ENCODE data around the gene DNAJC21. TPM values are rescaled to one million over a fixed set of nuclear protein-coding genes. Genes with fewer than 3 reads are reported as not detected.

The DNAJC21 gene
- total and polyA plus RNA-seq, 11 donors, result 35.7 to 60.1 (median 48.9) TPM

GRCh38 chr5:34897646-34898045 lies 31.7 kb upstream of the DNAJC21 start:
- no peak for TF ChIP-seq POLR2A (IDR thresholded peaks at IDR 0.05)
- TF ChIP-seq CTCF (IDR thresholded peaks at IDR 0.05), result no peak
- intact Hi-C loops (cut with DNase I), result loop anchor here (1.0 to 10.0 kb wide), 13 partner anchors 63 to 425 kb away; partner anchors contain the start of genes RAI14 (in 4 of the 10) and TTC23L (in 1 of the 10)
- Histone ChIP-seq H3K27ac (no peak overlapping the region), H3K9me3 (no peaks in the 10 kb centered on the region), H3K4me1 (no peaks in the 10 kb centered on the region), H3K36me3 (peaks cover 0 to 13% (median 0%) of the 10 kb centered on the region in 9 donors), H3K27me3 (no peaks in the 10 kb centered on the region), H3K4me3 (no peak overlapping the region)
- DNase-seq (no peak), ATAC-seq (no peak)

- Histone ChIP-seq H3K4me3 (no peak overlapping the region), H3K27ac (no peak overlapping the region), H3K27me3 (no peaks in the 10 kb centered on the region), H3K9me3 (no peaks in the 10 kb centered on the region), H3K4me1 (no peaks in the 10 kb centered on the region), H3K36me3 (peaks cover 0 to 13% (median 0%) of the 10 kb centered on the region in 9 donors)
- no peak for TF ChIP-seq POLR2A (IDR thresholded peaks at IDR 0.05)
- peak; percentile 70 to 94 (median 85) for TF ChIP-seq CTCF (IDR thresholded peaks at IDR 0.05)
- DNase-seq (peak in 4 of 5 donors; percentile 50 to 58 (median 52)), ATAC-seq (peak in 3 of 4 donors; percentile 78 to 87 (median 79))
- intact Hi-C loops (cut with DNase I), result loop anchor here (1.0 to 10.0 kb wide), 13 partner anchors 64 to 426 kb away; partner anchors contain the start of genes RAI14 (in 4 of the 10) and TTC23L (in 1 of the 10)
- WGBS, 4 donors, result 0 to 6% (median 1%) methylated on average over 3 of the region's 3 CpGs
Observed at GRCh38 chr5:34898258-34898895, 31.0 kb upstream of the DNAJC21 start.

DNA sequence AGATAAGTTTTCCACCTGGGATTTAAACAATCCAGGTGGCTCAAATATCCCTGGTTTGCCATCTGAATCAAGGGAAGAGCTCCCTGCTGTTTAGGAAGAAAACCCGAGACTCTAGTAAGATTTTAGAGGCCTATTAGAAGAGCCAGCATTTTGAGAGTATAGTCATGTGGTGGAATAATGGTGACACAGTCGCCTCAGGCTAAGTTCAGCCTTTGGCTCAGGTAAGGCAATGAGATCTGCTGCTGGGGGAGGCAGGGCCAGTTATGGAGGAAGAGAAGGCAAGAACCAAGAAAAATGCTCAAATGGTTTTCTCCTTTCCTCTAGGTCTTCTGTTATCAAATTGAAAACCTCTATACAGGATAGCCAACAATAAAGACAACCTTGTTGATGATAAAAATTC lies 30.3 kb upstream of the DNAJC21 start:
- no peaks in the 10 kb centered on the region for H3K4me1 ChIP-seq
- ATAC-seq (no peak), DNase-seq (no peak)
- no peak overlapping the region for H3K27ac ChIP-seq
- TF ChIP-seq POLR2A (IDR thresholded peaks at IDR 0.05) (no peak), CTCF (IDR thresholded peaks at IDR 0.05) (no peak)
- WGBS, 4 donors, result 88 to 95% (median 95%) methylated on average over 2 of the region's 2 CpGs
- no peak overlapping the region for H3K4me3 ChIP-seq
- H3K27me3 ChIP-seq, result no peaks in the 10 kb centered on the region
- H3K36me3 ChIP-seq, result peaks cover 0 to 13% (median 0%) of the 10 kb centered on the region in 9 donors
- H3K9me3 ChIP-seq, result no peaks in the 10 kb centered on the region
- intact Hi-C loops (cut with DNase I), result loop anchor here (2.0 to 10.0 kb wide), 10 partner anchors 64 to 427 kb away; partner anchors contain the start of genes RAI14 (in 4 of the 10) and TTC23L (in 1 of the 10)

DNA sequence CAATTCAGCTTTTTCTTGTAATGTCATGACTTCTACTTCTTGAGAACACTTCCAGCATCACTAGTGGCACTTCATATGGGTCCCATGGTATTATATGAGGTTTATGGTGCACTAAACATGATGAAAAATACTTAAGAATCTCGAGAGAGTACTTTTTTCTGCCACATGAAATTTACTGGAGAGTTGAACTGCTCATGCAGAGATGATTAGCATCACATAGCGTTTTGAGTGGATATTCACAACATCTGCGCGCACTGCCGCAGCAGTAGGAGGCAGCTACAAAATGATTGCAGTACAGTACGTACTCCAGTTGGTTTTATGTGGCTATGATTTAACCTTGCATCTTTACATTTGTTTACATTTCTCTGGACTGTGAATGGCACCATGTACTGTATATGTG lies 28.7 kb upstream of the DNAJC21 start:
- Histone ChIP-seq H3K36me3 (peaks cover 0 to 18% (median 5%) of the 10 kb centered on the region in 9 donors), H3K9me3 (no peaks in the 10 kb centered on the region), H3K4me1 (no peaks in the 10 kb centered on the region), H3K4me3 (no peak overlapping the region), H3K27ac (no peak overlapping the region), H3K27me3 (no peaks in the 10 kb centered on the region)
- TF ChIP-seq POLR2A (IDR thresholded peaks at IDR 0.05) (no peak), CTCF (IDR thresholded peaks at IDR 0.05) (no peak)
- intact Hi-C loops (cut with DNase I), result no loop called here
- ATAC-seq (no peak), DNase-seq (no peak)
- 92 to 96% (median 94%) methylated on average over 6 of the region's 6 CpGs for WGBS, 4 donors

Measured in heart left ventricle (tissue), 16 donors.